HG02571 (cell line): ENCODE results near the gene SERTAD2.

Experiments
- ATAC-seq: cut with Tn5 transposase; IDR thresholded peaks from one replicate; pipeline ENCODE4 v1.9.1; 2021; ENCODE audit warnings: mild to moderate bottlenecking, moderate library complexity; ENCODE audit not compliant: unreplicated experiment

The SERTAD2 gene, protein sequence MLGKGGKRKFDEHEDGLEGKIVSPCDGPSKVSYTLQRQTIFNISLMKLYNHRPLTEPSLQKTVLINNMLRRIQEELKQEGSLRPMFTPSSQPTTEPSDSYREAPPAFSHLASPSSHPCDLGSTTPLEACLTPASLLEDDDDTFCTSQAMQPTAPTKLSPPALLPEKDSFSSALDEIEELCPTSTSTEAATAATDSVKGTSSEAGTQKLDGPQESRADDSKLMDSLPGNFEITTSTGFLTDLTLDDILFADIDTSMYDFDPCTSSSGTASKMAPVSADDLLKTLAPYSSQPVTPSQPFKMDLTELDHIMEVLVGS

DNA sequence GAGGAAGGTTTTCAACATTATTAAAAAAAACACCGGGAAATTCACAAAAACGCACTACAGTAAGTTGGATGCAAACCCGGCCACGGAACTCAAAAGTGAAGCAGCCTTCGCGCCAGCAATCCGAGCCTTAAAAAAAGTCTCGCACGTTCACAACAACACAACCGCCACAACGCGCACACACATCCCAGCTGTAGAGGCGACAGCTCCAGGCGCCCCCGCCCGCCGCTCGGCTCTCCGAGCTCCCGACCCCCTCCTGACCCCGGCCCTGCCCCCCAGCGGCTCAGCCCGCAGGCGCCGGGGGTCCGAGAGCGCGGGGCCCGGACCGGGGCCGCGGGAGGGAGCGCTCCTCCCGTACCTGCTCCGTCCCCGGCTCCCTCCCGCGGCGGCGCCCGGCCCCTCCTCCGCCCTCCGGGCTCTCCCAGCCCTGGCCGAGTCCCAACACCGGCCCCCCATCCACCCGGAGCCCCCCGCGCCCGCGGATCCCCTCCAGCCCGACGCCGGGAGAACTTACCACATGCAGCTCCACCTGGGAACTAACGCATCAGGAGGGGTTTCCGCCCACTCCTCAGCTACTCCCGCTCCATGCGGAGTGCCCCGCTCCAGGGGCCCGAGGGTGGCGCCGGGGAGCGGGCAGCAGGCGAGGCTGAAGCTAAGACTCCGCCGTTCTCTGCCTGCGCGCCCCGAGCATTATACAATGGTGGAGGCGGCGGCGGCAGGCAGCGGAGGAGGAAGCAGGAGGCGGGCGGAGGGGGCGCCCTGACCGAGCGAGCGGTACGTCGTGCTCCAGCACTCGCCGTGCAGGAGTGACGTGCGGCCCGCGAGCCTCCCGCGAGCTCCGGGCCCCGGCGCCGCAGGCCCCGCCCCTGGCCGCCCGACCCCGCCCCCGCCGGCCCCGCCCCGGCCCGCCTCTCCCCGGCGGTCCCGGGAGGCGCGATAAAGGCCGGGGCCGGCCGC is at the start of gene SERTAD2:
TSS of gene SERTAD2 (minus strand) at position 805 of the 954 bp plus-strand sequence. CDS start 17,042 bp downstream, outside the sequence.
- ATAC-seq: peak; percentile 68

- peak; percentile 33 for ATAC-seq
These were observed 46.6 kb upstream of the SERTAD2 start for GRCh38 chr2:64700133-64700809.

DNA sequence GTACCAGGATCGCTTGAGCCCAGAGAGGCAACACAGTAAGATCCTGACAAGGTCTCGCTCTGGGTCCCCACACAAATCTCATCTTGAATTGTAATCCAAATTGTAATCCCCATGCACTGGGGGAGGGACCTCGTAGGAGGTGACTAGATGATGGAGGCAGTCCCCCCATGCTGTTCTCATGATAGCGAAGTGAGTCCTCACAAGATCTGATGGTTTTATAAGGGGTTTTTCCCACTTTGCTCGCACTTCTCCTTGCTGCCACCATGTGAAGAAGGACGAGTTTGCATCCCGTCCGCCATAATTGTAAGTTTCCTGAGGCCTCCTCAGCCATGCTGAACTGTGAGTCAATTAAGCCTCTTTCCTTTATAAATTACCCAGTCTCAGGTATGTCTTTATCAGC is 46.0 kb upstream of the SERTAD2 start:
- no peak for ATAC-seq

- peak; percentile 88 for ATAC-seq
These were observed 45.1 kb upstream of the SERTAD2 start for GRCh38 chr2:64698668-64699444.

GRCh38 chr2:64698177-64698643 is 44.5 kb upstream of the SERTAD2 start:
- ATAC-seq: no peak

GRCh38 chr2:64697297-64698176 is 43.8 kb upstream of the SERTAD2 start:
- no peak for ATAC-seq

- ATAC-seq: no peak
These were observed 42.9 kb upstream of the SERTAD2 start for GRCh38 chr2:64696636-64697035.

DNA sequence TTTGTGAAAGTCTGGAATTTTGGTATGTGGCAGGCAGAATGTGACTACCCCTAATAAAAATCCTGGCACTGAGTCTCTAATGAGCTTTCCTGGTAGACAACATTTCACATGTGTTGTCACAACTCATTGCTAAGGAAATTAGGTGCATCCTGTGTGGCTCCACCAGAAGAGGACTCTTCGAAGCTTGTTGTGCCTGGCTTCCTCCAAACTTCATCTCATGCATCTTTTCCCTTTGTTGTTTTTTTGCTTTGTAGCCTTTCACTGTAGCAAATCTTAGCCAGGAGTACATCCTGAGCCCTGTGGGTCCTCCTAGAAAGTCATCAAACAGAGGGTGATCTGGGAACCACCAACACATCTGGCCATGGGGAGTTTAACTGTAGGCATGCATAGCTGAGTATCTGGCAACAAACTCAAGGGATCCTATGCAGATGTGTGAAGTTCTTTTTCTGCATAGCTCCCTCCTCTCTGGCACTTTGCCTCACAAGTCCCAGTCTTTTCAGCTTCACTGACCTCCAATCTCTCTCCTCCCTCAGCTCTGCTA is 42.1 kb upstream of the SERTAD2 start:
- ATAC-seq: no peak

DNA sequence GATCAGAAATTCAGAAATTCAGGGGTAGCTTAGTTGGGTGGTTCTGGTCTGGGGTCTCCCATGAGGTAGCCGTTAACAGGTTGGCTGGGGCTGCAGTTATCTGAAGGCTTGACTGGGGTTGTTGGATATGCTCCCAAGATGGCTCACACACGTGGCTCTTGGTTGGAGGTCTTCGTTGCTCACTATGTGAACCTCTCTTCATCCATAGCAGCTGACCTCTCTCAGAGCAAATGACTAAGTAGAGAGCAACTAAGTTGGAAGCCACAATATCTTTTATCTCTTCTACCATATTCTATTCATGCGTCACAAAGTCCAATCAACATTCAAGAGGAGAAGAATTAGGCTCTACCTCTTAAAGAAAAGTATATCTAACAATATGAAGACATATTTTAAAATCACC is 38.7 kb upstream of the SERTAD2 start:
- no peak for ATAC-seq

DNA sequence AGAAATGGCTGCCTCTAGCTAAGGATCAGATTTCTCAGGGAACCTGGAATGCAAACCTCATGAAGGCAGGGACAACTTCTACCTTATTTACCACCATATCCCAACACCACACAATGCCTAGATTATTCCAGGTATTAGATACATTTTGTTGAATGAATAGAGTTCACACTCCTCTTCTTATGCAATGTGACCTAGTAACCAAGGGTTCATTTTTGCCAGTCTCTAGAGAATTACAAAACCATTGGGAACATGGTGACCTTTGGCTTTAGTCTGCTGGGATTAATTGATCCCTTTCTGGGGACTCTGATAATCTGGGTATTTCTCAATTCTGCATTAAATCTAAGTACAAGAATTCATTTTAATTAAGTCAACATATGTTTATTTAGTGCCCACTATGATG is 35.2 kb upstream of the SERTAD2 start:
- no peak for ATAC-seq

DNA sequence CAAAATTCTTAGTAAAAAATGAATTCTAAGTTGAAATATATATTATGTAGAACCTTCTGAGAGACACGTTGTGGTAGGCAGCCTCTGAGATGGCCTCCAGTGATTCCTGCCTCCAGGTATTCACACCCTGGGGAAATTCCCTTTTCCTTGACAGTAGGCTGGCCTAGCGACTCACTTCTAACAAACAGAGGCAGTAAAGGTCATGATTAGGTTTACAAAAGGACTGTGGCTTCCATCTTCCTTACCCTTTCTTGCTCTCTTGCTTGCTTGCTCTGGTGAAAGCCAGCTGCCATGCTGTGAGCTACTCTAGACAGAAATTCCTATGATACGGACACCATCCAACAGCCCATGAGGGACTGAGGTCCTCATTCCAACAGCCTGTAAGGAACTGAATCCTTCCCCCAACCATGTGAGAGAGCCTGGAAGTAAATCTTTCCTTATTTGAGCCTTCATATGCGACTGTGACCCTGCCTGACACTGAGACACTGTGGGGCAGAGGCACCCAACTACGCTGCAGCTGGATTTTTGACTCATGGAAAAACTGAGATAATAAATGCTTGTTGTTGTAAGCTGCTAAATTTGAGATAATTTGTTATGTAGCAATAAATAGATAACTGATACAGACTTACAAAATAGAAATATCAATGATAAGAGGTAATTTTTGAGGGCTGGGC is 32.7 kb upstream of the SERTAD2 start:
- ATAC-seq: no peak

- ATAC-seq: no peak
These were observed 31.7 kb upstream of the SERTAD2 start for GRCh38 chr2:64685430-64685829.

DNA sequence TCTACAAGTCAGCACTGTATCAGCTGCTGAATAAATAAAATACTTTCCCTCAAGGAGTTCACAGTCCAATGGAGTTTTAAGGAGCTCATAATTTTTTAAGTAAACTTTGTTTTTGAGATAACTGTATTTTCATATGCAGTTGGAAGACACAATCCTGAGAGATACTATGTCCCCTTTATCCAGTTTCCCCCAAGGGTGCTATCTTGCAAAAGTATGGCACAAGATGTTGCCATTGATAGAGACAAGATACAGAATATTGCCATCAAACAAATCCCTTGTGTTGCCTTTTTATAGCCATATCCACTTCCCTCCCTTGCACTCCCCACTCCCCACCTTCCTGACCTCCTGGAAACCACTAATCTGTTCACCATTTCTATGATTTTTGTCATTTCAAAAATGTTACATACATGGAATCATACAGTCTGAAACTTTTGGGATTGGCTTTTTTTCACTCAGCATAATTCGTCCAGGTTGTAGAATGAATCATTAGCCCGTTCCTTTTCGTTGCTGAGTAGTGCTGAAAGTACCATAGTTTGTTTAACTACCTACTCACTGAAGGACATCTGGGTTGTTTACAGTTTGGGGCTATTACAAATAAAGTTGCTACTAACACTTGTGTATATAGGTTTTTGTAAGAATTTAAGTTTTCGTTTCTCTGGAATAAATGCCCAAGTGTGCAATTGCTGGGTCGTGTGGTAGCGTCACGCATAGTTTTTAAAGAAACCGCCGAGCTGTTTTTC is 30.2 kb upstream of the SERTAD2 start:
- ATAC-seq: no peak

GRCh38 chr2:64681479-64681967 is 27.8 kb upstream of the SERTAD2 start:
- ATAC-seq: no peak

- ATAC-seq: no peak
These were observed 26.1 kb upstream of the SERTAD2 start for GRCh38 chr2:64679673-64680425.

DNA sequence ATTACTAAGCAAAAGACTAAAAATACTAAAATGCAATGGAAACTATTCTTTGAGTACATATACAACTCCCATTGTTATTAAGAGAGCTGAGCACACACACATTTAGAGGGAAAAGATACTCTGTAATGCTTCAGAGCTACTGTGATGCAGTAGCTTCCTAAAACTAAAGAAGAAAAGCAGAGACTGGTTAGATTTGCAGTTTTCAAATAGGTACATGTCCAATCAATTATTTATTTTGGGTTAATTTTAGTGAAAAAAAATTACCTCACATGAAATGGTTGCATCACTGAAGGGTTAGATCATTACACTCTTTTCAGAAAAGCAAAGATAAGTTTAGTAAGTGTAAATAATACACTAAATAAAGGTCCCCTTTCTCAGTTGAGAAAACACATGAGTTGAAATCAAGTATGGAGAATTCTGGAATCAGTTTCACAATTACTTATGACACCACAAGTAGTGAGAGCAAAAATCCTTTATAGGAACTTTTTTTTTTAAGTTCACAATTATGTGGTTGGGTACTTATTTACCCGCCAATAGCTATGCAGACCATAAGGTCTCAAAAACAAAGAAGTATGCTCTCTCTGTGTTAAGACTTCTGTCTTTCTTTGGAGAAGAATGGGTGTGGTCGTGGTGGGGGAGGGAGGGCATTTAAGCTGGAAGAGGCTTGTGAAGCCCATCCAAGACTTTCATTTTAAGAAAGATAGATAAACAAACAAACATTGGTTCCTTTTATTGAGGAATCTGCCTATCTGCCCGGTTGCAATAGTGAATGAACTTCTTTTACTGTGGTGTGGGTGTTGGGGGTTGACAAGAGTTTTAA is 25.3 kb upstream of the SERTAD2 start:
- ATAC-seq: no peak
